ENCODE data around the gene COPG1. TPM values are rescaled to one million over a fixed set of nuclear protein-coding genes. Genes with fewer than 3 reads are reported as not detected.

The COPG1 gene
- total RNA-seq, 4 donors from 2014 or later, result 35.6 to 409 (median 118) TPM

- no peaks in the 10 kb centered on the region for H3K27me3 ChIP-seq
- H3K27ac ChIP-seq, result peak overlapping the region; percentile 93 to 95
- H3K9me3 ChIP-seq, result no peaks in the 10 kb centered on the region
- H3K4me3 ChIP-seq, result peak overlapping the region; percentile 65 to 73
- no peaks in the 10 kb centered on the region for H3K36me3 ChIP-seq
- peak; percentile 87 to 88 for DNase-seq
- TF ChIP-seq POLR2A (IDR thresholded peaks at IDR 0.05), result peak; percentile 91 to 99
- TF ChIP-seq CTCF (IDR thresholded peaks at IDR 0.05), result peak; percentile 54 to 65 (median 61)
- H3K4me1 ChIP-seq, result peaks cover 0 to 4% of the 10 kb centered on the region in 2 donors
- intact Hi-C loops (cut with DNase I; ENCODE audit: low total_unique reads), result loop anchor here (5.0 kb wide), 1 partner anchor 39 kb away; the partner anchor contains the start of gene HMCES
These were observed 67.0 kb downstream of the COPG1 start for GRCh38 chr3:129316248-129317013.

- peak overlapping the region; percentile 93 to 95 for H3K27ac ChIP-seq
- no peaks in the 10 kb centered on the region for H3K9me3 ChIP-seq
- no peaks in the 10 kb centered on the region for H3K27me3 ChIP-seq
- peaks cover 0 to 4% of the 10 kb centered on the region in 2 donors for H3K4me1 ChIP-seq
- no peaks in the 10 kb centered on the region for H3K36me3 ChIP-seq
- TF ChIP-seq CTCF (IDR thresholded peaks at IDR 0.05), result no peak
- TF ChIP-seq POLR2A (IDR thresholded peaks at IDR 0.05), result no peak
- intact Hi-C loops (cut with DNase I; ENCODE audit: low total_unique reads), result loop anchor here (5.0 kb wide), 1 partner anchor 40 kb away; the partner anchor contains the start of gene HMCES
- peak overlapping the region; percentile 65 to 73 for H3K4me3 ChIP-seq
- peak; percentile 33 to 49 for DNase-seq
These were observed 67.8 kb downstream of the COPG1 start for GRCh38 chr3:129317014-129317771.

GRCh38 chr3:129317848-129318247, 68.4 kb downstream of the COPG1 start:
- TF ChIP-seq POLR2A (IDR thresholded peaks at IDR 0.05) (no peak), CTCF (IDR thresholded peaks at IDR 0.05) (no peak)
- H3K9me3 ChIP-seq, result no peaks in the 10 kb centered on the region
- H3K27ac ChIP-seq, result peak overlapping the region in 1 of 2 donors; percentile 93
- no peak for DNase-seq
- intact Hi-C loops (cut with DNase I; ENCODE audit: low total_unique reads), result loop anchor here (5.0 kb wide), 1 partner anchor 41 kb away; the partner anchor contains the start of gene HMCES
- no peak overlapping the region for H3K4me3 ChIP-seq
- no peaks in the 10 kb centered on the region for H3K27me3 ChIP-seq
- H3K4me1 ChIP-seq, result peaks cover 0 to 4% of the 10 kb centered on the region in 2 donors
- no peaks in the 10 kb centered on the region for H3K36me3 ChIP-seq

- intact Hi-C loops (cut with DNase I; ENCODE audit: low total_unique reads), result loop anchor here (5.0 kb wide), 1 partner anchor 42 kb away; the partner anchor contains the start of gene HMCES
- Histone ChIP-seq H3K36me3 (no peaks in the 10 kb centered on the region), H3K4me1 (peaks cover 0 to 4% of the 10 kb centered on the region in 2 donors), H3K4me3 (no peak overlapping the region), H3K27ac (no peak overlapping the region), H3K9me3 (no peaks in the 10 kb centered on the region), H3K27me3 (no peaks in the 10 kb centered on the region)
- DNase-seq, result no peak
- TF ChIP-seq POLR2A (IDR thresholded peaks at IDR 0.05) (no peak), CTCF (IDR thresholded peaks at IDR 0.05) (no peak)
These were observed 69.5 kb downstream of the COPG1 start for GRCh38 chr3:129318921-129319320.

Measured in uterus (tissue), 4 donors.